Measurements from ENCODE around the gene HIVEP2.

- no peak for TF ChIP-seq POLR2A (IDR thresholded peaks at IDR 0.05; ENCODE audit: low read length)
- TF ChIP-seq GATA1 (IDR thresholded peaks at IDR 0.05; ENCODE audit: low read depth, low read length) = no peak
Observed at GRCh38 chr6:142912125-142912524, 32.9 kb downstream of the HIVEP2 start.

Data from erythroblast (primary cell).